Endodermal cell (in vitro differentiated cells): Measurements from ENCODE around the gene ANKRD17. TPM values are rescaled to one million over a fixed set of nuclear protein-coding genes. Genes with fewer than 3 reads are reported as not detected.

Experiments
- DNase-seq: peaks from one replicate; pipeline ENCODE4 v3.0.0-alpha.2; 2017
- H3K27ac ChIP-seq: 2 replicates; pipeline ENCODE4 v1.5.1; 2013; ENCODE audit warnings: mild to moderate bottlenecking, low read depth, low read length, moderate library complexity
- H3K27me3 ChIP-seq: 2 replicates; pipeline ENCODE4 v1.6.1; 2013; ENCODE audit warnings: mild to moderate bottlenecking, low read length, moderate library complexity; ENCODE audit not compliant: insufficient read depth, control insufficient read depth, poor library complexity, severe bottlenecking
- H3K36me3 ChIP-seq: 2 replicates; pipeline ENCODE4 v1.7.0; 2013; ENCODE audit warnings: mild to moderate bottlenecking, low read length, moderate library complexity; ENCODE audit not compliant: control insufficient read depth, insufficient read depth
- H3K4me1 ChIP-seq: one replicate; pipeline ENCODE4 v1.7.0; 2013; ENCODE audit warnings: low read length; ENCODE audit not compliant: control insufficient read depth, insufficient read depth
- H3K4me3 ChIP-seq: 2 replicates; pipeline ENCODE4 v1.5.1; 2013; ENCODE audit warnings: mild to moderate bottlenecking, low read length, moderate library complexity
- H3K9ac ChIP-seq: 2 replicates; pipeline ENCODE4 v1.6.1; 2013; ENCODE audit warnings: mild to moderate bottlenecking, low read length, moderate library complexity; ENCODE audit not compliant: poor library complexity, severe bottlenecking; ENCODE audit errors: extremely low read depth
- H3K9me3 ChIP-seq: 2 replicates; pipeline ENCODE4 v1.6.1; 2013; ENCODE audit warnings: mild to moderate bottlenecking, low read length, moderate library complexity; ENCODE audit not compliant: control insufficient read depth
- H3K27ac Mint-ChIP-seq: 2 replicates; pipeline ENCODE4 v1.8.0; 2020; ENCODE audit warnings: mixed read lengths
- H3K27me3 Mint-ChIP-seq: 2 replicates; pipeline ENCODE4 v1.8.0; 2021; ENCODE audit warnings: mild to moderate bottlenecking, mixed read lengths; ENCODE audit not compliant: insufficient read depth
- H3K36me3 Mint-ChIP-seq: 2 replicates; pipeline ENCODE4 v1.8.0; 2020; ENCODE audit warnings: low read depth, mixed read lengths
- H3K4me1 Mint-ChIP-seq: 2 replicates; pipeline ENCODE4 v1.8.0; 2020; ENCODE audit warnings: mixed read lengths
- H3K4me3 Mint-ChIP-seq: 2 replicates; pipeline ENCODE4 v1.8.0; 2020; ENCODE audit warnings: mild to moderate bottlenecking, moderate library complexity, mixed read lengths
- H3K9me3 Mint-ChIP-seq: 2 replicates; pipeline ENCODE4 v1.8.0; 2020; ENCODE audit warnings: mild to moderate bottlenecking, mixed read lengths
- WGBS, 2 experiments: methylation state at CpG; one replicate each; pipeline versions ENCODE4 v1.1.5 to v1.1.7; 2013; ENCODE audit warnings: missing lambda C conversion rate in 2 of 2, mixed read lengths in 1 of 2; ENCODE audit not compliant: insufficient coverage in 1 of 2, insufficient read length in 1 of 2; 5-methylcytosine and 5-hydroxymethylcytosine counted together
- total RNA-seq, 2 donors: library from RNA; stranded (reverse); fragmentation: NEBNext Ultra II Directional in 1 of 2; extraction: Animal tissue kit (Norgen Biotek cat#: 25700) in 1 of 2; gene quantifications; 2 replicates in 1 of 2; 3 replicates in 1 of 2; pipeline ENCODE4 v1.2.1, GENCODE V29; 2021
- TF ChIP-seq, protein P1 (sequence below): fragments of 200-600 bp; sonication (generic); conservative IDR thresholded peaks from 2 replicates; pipeline ENCODE4 v1.5.0; 2021; ENCODE audit warnings: antibody characterized with exemption, mild to moderate bottlenecking

The ANKRD17 gene
- total RNA-seq, 2 donors from 2014 or later = 83.6 to 84.3 TPM

- peaks cover 2% of the 10 kb centered on the region for H3K27me3 Mint-ChIP-seq
- Histone ChIP-seq H3K9me3 (peaks cover 16% of the 10 kb centered on the region), H3K4me1 (no peaks in the 10 kb centered on the region), H3K27ac (no peak overlapping the region), H3K36me3 (no peaks in the 10 kb centered on the region), H3K27me3 (no peaks in the 10 kb centered on the region), H3K4me3 (no peak overlapping the region), H3K9ac (no peak overlapping the region)
- 92 to 100% methylated on average over 1 of the region's 1 CpG for WGBS, 2 experiments
- no peak overlapping the region for H3K27ac Mint-ChIP-seq
- TF ChIP-seq, protein P1, sequence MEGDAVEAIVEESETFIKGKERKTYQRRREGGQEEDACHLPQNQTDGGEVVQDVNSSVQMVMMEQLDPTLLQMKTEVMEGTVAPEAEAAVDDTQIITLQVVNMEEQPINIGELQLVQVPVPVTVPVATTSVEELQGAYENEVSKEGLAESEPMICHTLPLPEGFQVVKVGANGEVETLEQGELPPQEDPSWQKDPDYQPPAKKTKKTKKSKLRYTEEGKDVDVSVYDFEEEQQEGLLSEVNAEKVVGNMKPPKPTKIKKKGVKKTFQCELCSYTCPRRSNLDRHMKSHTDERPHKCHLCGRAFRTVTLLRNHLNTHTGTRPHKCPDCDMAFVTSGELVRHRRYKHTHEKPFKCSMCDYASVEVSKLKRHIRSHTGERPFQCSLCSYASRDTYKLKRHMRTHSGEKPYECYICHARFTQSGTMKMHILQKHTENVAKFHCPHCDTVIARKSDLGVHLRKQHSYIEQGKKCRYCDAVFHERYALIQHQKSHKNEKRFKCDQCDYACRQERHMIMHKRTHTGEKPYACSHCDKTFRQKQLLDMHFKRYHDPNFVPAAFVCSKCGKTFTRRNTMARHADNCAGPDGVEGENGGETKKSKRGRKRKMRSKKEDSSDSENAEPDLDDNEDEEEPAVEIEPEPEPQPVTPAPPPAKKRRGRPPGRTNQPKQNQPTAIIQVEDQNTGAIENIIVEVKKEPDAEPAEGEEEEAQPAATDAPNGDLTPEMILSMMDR = no peak
- peaks cover 22% of the 10 kb centered on the region for H3K9me3 Mint-ChIP-seq
- no peak for DNase-seq
- no peak overlapping the region for H3K4me3 Mint-ChIP-seq
- peaks cover 7% of the 10 kb centered on the region for H3K36me3 Mint-ChIP-seq
- no peaks in the 10 kb centered on the region for H3K4me1 Mint-ChIP-seq
Observed at GRCh38 chr4:73275318-73275654, 16.7 kb upstream of the ANKRD17 start.

GRCh38 chr4:73272816-73273215 lies 14.2 kb upstream of the ANKRD17 start:
- H3K36me3 ChIP-seq = no peaks in the 10 kb centered on the region
- Mint-ChIP-seq H3K4me3 (no peak overlapping the region), H3K27me3 (no peaks in the 10 kb centered on the region), H3K9me3 (peaks cover 9% of the 10 kb centered on the region), H3K36me3 (peaks cover 4% of the 10 kb centered on the region), H3K27ac (no peak overlapping the region), H3K4me1 (no peaks in the 10 kb centered on the region)
- no peak for DNase-seq
- H3K27me3 ChIP-seq = no peaks in the 10 kb centered on the region
- H3K9me3 ChIP-seq = peaks cover 6% of the 10 kb centered on the region
- no peak overlapping the region for H3K27ac ChIP-seq
- H3K4me1 ChIP-seq = no peaks in the 10 kb centered on the region
- H3K9ac ChIP-seq = no peak overlapping the region
- TF ChIP-seq, protein P1 = no peak
- no peak overlapping the region for H3K4me3 ChIP-seq

- Mint-ChIP-seq H3K9me3 (no peaks in the 10 kb centered on the region), H3K4me3 (no peak overlapping the region)
- H3K27ac ChIP-seq = no peak overlapping the region
Observed at GRCh38 chr4:73267050-73267449, 8.5 kb upstream of the ANKRD17 start.

More at GRCh38 chr4:73267050-73267449, 8.5 kb upstream of the ANKRD17 start:
- H3K27me3 Mint-ChIP-seq = no peaks in the 10 kb centered on the region
- WGBS, 2 experiments = 86% methylated on average over 2 of the region's 2 CpGs; no CpG with 5 or more reads in 1 of the 2 experiments
- no peaks in the 10 kb centered on the region for H3K27me3 ChIP-seq
- no peaks in the 10 kb centered on the region for H3K36me3 ChIP-seq
- TF ChIP-seq, protein P1 = no peak
- no peaks in the 10 kb centered on the region for H3K9me3 ChIP-seq
- H3K9ac ChIP-seq = no peak overlapping the region
- peaks cover 5% of the 10 kb centered on the region for H3K4me1 Mint-ChIP-seq
- H3K36me3 Mint-ChIP-seq = no peaks in the 10 kb centered on the region
- DNase-seq = no peak
- no peak overlapping the region for H3K4me3 ChIP-seq
- no peak overlapping the region for H3K27ac Mint-ChIP-seq
- no peaks in the 10 kb centered on the region for H3K4me1 ChIP-seq
